OCI-LY7 (cell line): ENCODE results near the gene CASZ1. TPM values are rescaled to one million over a fixed set of nuclear protein-coding genes. Genes with fewer than 3 reads are reported as not detected.

Experiments
- BruUV-seq: library from RNA; stranded (reverse); fragments of 400-500 nt; replicated peaks from 2 replicates; lab custom pipeline; 2021; lab: Mats Ljungman, UMichigan
- CTCF ChIA-PET: fragments of 300-600 bp; sonication (Branson Sonifier 250); formaldehyde crosslinking; loops from one replicate; lab custom pipeline; 2022; ENCODE audit warnings: antibody characterized with exemption; ENCODE audit not compliant: unreplicated experiment; lab: Charles Lee
- POLR2A ChIA-PET: fragments of 300-600 bp; sonication (Branson Sonifier 250); formaldehyde crosslinking; loops from one replicate; lab custom pipeline; 2022; ENCODE audit warnings: antibody characterized with exemption; lab: Charles Lee
- DNase-seq: peaks from one replicate; pipeline ENCODE4 v3.0.0-alpha.2; 2015; ENCODE audit warnings: low spot score
- H2AFZ ChIP-seq: fragments of 200-600 bp; sonication (generic), shearing (Covaris generic); 2 replicates; pipeline ENCODE4 v1.6.1; 2014; ENCODE audit warnings: mild to moderate bottlenecking, antibody characterized with exemption, low read length, moderate library complexity
- H3K27ac ChIP-seq: fragments of 200-600 bp; sonication (generic); 2 replicates; pipeline ENCODE4 v1.5.1; 2014; ENCODE audit warnings: mixed run types, low read depth, mild to moderate bottlenecking, moderate library complexity, low read length, inconsistent platforms; ENCODE audit not compliant: poor library complexity, severe bottlenecking
- H3K36me3 ChIP-seq: fragments of 200-600 bp; sonication (generic); 2 replicates; pipeline ENCODE4 v1.6.1; 2014; ENCODE audit warnings: mild to moderate bottlenecking, antibody characterized with exemption, low read length, moderate library complexity, mixed read lengths; ENCODE audit not compliant: insufficient read depth
- H3K4me1 ChIP-seq: fragments of 200-600 bp; sonication (generic); 2 replicates; pipeline ENCODE4 v1.5.1; 2014; ENCODE audit warnings: mild to moderate bottlenecking, low read length; ENCODE audit not compliant: insufficient read depth, poor library complexity, severe bottlenecking
- H3K4me2 ChIP-seq: fragments of 200-600 bp; sonication (generic); 2 replicates; pipeline ENCODE4 v1.6.1; 2014; ENCODE audit warnings: mild to moderate bottlenecking, low read length
- H3K4me3 ChIP-seq: fragments of 200-600 bp; sonication (generic); 2 replicates; pipeline ENCODE4 v1.5.1; 2014; ENCODE audit warnings: mild to moderate bottlenecking, low read depth, low read length; ENCODE audit not compliant: poor library complexity, severe bottlenecking
- H3K79me2 ChIP-seq: fragments of 200-600 bp; sonication (generic); 2 replicates; pipeline ENCODE4 v1.6.1; 2016; ENCODE audit warnings: low read depth, mild to moderate bottlenecking, low read length, moderate library complexity, mixed read lengths; ENCODE audit not compliant: insufficient read depth
- H3K9me2 ChIP-seq: fragments of 200-600 bp; sonication (generic); 2 replicates; pipeline ENCODE4 v1.6.1; 2016; ENCODE audit warnings: mild to moderate bottlenecking, low read length, mixed read lengths; ENCODE audit not compliant: insufficient read depth
- H3K9me3 ChIP-seq: fragments of 200-600 bp; sonication (generic); 2 replicates; pipeline ENCODE4 v1.6.1; 2014; ENCODE audit warnings: mild to moderate bottlenecking, mixed run types, low read length, mixed read lengths
- H4K20me1 ChIP-seq: fragments of 200-600 bp; sonication (generic); 2 replicates; pipeline ENCODE4 v1.6.1; 2014; ENCODE audit warnings: mild to moderate bottlenecking, antibody characterized with exemption, low read length, moderate library complexity, mixed read lengths; ENCODE audit not compliant: insufficient read depth
- EZH2phosphoT487 ChIP-seq: fragments of 200-600 bp; sonication (generic); IDR thresholded peaks from 2 replicates; pipeline ENCODE4 v1.6.1; 2018; ENCODE audit warnings: low read depth, borderline replicate concordance, mild to moderate bottlenecking, mixed run types, antibody characterized with exemption, low read length, moderate library complexity, mixed read lengths
- intact Hi-C: fragments of 100-400 bp; cut with micrococcal nuclease; formaldehyde crosslinking; loops from one replicate; pipeline ENCODE4 v1.10.0; 2022; ENCODE audit not compliant: unreplicated experiment
- total RNA-seq, 2 experiments: library from RNA; depleted of rRNA in 1 of 2; stranded (reverse); fragments of >200 nt in 1 of 2; shearing (Covaris generic) in 1 of 2; gene quantifications; 2 replicates each; pipeline ENCODE4 v1.2.3, GENCODE V29; 2014 to 2022
- TF ChIP-seq, protein P1 (sequence below): fragments of 200-600 bp; sonication (generic); conservative IDR thresholded peaks from 2 replicates; pipeline ENCODE4 v1.5.1; 2014; ENCODE audit warnings: mild to moderate bottlenecking, antibody characterized with exemption, low read length, moderate library complexity, mixed read lengths

The CASZ1 gene
- total RNA-seq, 2 experiments from 2014 or later = 3.3 to 3.9 TPM

DNA sequence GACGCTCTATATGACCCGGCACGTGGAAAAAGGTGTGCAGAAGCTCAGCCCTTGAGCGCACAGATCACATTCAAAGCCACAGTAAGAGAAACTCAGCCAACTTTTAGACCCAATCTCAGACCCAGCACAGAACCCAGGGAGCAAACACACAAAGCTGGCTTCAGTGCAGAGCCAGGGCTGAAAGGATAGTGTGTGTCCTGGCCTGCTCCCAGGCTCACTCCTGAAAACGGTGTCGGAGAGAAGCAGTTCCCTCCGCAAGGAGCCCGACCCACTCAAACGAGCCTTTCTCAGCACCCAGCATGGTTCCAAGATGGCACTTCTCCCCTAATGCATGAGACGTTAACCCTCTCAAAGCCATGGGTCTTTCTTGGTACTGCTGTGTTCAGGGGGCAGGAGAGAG is 39.6 kb downstream of the CASZ1 start:
- H3K36me3 ChIP-seq = no peaks in the 10 kb centered on the region
- H3K4me3 ChIP-seq = no peak overlapping the region
- ChIA-PET POLR2A (no interaction called here), CTCF (no interaction called here)
- DNase-seq = no peak
- no peaks in the 10 kb centered on the region for H3K9me2 ChIP-seq
- intact Hi-C loops = no loop called here
- H3K79me2 ChIP-seq = no peaks in the 10 kb centered on the region
- no TSS peak for BruUV-seq
- TF ChIP-seq, protein P1, sequence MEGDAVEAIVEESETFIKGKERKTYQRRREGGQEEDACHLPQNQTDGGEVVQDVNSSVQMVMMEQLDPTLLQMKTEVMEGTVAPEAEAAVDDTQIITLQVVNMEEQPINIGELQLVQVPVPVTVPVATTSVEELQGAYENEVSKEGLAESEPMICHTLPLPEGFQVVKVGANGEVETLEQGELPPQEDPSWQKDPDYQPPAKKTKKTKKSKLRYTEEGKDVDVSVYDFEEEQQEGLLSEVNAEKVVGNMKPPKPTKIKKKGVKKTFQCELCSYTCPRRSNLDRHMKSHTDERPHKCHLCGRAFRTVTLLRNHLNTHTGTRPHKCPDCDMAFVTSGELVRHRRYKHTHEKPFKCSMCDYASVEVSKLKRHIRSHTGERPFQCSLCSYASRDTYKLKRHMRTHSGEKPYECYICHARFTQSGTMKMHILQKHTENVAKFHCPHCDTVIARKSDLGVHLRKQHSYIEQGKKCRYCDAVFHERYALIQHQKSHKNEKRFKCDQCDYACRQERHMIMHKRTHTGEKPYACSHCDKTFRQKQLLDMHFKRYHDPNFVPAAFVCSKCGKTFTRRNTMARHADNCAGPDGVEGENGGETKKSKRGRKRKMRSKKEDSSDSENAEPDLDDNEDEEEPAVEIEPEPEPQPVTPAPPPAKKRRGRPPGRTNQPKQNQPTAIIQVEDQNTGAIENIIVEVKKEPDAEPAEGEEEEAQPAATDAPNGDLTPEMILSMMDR = no peak
- no peak for TF ChIP-seq EZH2phosphoT487
- no peak overlapping the region for H3K27ac ChIP-seq
- H4K20me1 ChIP-seq = no peaks in the 10 kb centered on the region
- H2AFZ ChIP-seq = no peak overlapping the region
- H3K4me2 ChIP-seq = no peak overlapping the region
- no peaks in the 10 kb centered on the region for H3K9me3 ChIP-seq
- peaks cover 6% of the 10 kb centered on the region for H3K4me1 ChIP-seq

DNA sequence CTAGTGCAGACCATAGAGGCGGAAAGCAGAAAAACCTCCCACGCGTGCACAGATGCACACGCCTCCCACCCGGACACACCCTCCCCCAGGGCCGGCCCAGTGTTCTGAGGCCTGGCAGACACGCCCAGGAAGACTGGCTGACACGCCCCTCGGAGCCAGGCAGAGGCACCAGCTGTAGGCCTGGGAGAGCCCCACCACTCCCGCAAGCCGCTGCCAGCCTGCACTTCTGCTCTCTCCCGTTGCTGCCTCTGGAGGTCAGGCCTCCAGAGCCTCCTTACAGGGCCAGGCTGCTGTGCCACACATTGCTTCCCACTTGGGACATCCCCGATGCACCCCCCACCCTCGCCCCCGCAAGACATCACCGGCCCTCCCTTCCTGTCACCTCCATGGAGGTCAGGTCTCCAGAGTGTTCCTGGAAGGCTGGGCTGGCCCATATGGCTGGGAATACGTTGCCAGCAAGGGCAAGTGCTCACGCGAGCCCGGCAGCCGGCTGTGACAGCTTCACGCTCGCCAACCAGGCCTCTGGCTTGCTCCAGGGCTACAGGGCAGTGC is 40.4 kb downstream of the CASZ1 start:
- H2AFZ ChIP-seq = no peak overlapping the region
- no TSS peak for BruUV-seq
- H3K79me2 ChIP-seq = no peaks in the 10 kb centered on the region
- H3K4me2 ChIP-seq = no peak overlapping the region
- H3K9me3 ChIP-seq = no peaks in the 10 kb centered on the region
- TF ChIP-seq EZH2phosphoT487 = no peak
- TF ChIP-seq, protein P1 = no peak
- no peaks in the 10 kb centered on the region for H4K20me1 ChIP-seq
- H3K4me1 ChIP-seq = peaks cover under 1% of the 10 kb centered on the region
- no peaks in the 10 kb centered on the region for H3K36me3 ChIP-seq
- ChIA-PET POLR2A (no interaction called here), CTCF (no interaction called here)
- peak; percentile 10 for DNase-seq
- intact Hi-C loops = no loop called here
- no peak overlapping the region for H3K27ac ChIP-seq
- no peak overlapping the region for H3K4me3 ChIP-seq
- no peaks in the 10 kb centered on the region for H3K9me2 ChIP-seq

DNA sequence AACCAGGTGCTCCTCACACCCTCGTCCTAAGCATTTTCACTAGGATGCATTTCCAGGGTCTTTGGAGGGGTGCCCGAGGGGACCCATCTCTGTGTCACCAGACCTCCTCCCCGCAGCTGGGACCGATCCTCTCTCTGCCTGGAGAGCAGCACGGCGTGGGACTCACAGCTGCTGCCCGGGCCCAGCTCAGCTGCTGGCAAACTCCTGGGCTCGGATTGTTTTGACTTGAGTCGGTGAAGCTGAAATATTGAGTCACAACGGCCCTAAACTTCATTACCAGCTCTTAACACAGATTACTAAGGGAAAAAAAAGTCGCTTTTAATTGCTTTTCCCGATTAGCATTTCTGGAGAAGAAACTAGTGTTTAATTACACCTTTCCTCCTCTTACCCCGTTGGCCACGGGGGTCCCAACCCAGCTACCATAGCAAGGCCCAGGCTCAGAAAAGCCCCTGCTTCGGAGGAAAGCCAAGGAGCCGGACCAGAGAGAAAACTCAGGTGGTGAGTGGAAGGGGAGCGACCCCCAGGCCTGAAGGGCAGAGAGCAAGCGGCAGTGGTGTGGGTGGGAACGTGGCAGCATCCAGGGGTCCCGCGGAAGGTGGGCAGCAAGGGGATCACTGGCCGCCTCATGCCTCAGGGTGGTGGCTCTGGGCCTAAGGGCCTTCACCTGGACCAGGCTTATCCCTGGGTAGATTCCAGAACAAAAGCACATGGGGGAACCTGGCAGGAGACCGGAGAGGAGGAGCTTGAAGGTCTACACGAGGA is 41.7 kb downstream of the CASZ1 start:
- no peak overlapping the region for H2AFZ ChIP-seq
- no peaks in the 10 kb centered on the region for H3K9me3 ChIP-seq
- TF ChIP-seq EZH2phosphoT487 = no peak
- TF ChIP-seq, protein P1 = no peak
- no peaks in the 10 kb centered on the region for H3K36me3 ChIP-seq
- H3K27ac ChIP-seq = no peak overlapping the region
- no peaks in the 10 kb centered on the region for H3K9me2 ChIP-seq
- intact Hi-C loops = no loop called here
- no peaks in the 10 kb centered on the region for H4K20me1 ChIP-seq
- ChIA-PET CTCF (no interaction called here), POLR2A (no interaction called here)
- H3K4me1 ChIP-seq = no peaks in the 10 kb centered on the region
- BruUV-seq = no TSS peak
- no peak overlapping the region for H3K4me3 ChIP-seq
- H3K4me2 ChIP-seq = no peak overlapping the region
- DNase-seq = no peak
- no peaks in the 10 kb centered on the region for H3K79me2 ChIP-seq
